Endothelial cell of umbilical vein (primary cell): Measurements from ENCODE around the gene ALOX15B. TPM values are rescaled to one million over a fixed set of nuclear protein-coding genes. Genes with fewer than 3 reads are reported as not detected.

ENCODE experiments used
- BruUV-seq: library from RNA; stranded (reverse); fragments of 400-500 nt; replicated peaks from 2 replicates; lab custom pipeline; 2021; lab: Mats Ljungman, UMichigan
- CTCF ChIA-PET: fragments of 300-600, 350-600 bp; sonication (Branson Sonifier 250); formaldehyde crosslinking; loops from one replicate; lab custom pipeline; 2021; ENCODE audit warnings: antibody characterized with exemption, inconsistent platforms; lab: Charles Lee
- POLR2A ChIA-PET: fragments of 300-600, 350-600 bp; sonication (Branson Sonifier 250); formaldehyde crosslinking; loops from one replicate; lab custom pipeline; 2021; ENCODE audit warnings: antibody characterized with exemption, inconsistent platforms; lab: Charles Lee
- DNase-seq: peaks from one replicate; pipeline ENCODE4 v3.0.0-alpha.2; 2011; ENCODE audit warnings: low read depth, low spot score
- FAIRE-seq: peaks from 2 replicates; lab custom pipeline; 2011; peaks lifted over from hg19 to GRCh38; lab: Jason Lieb, UNC
- H2AFZ ChIP-seq: 2 replicates; pipeline ENCODE4 v1.6.0; 2012; ENCODE audit warnings: low read depth, low read length, control low read depth, inconsistent platforms
- H3K27ac ChIP-seq: 2 replicates; pipeline ENCODE4 v1.5.1; 2011; ENCODE audit warnings: low read depth, mild to moderate bottlenecking, control low read depth, low read length, moderate library complexity; ENCODE audit not compliant: insufficient read depth
- H3K27me3 ChIP-seq, 2 experiments: 2 replicates each; pipeline versions ENCODE4 v1.6.0 to v1.6.1; 2011; ENCODE audit warnings: low read length in 2 of 2, mixed read lengths in 1 of 2; ENCODE audit not compliant: control insufficient read depth in 2 of 2, insufficient read depth in 2 of 2
- H3K36me3 ChIP-seq, 2 experiments: 2 replicates in 1 of 2; 3 replicates in 1 of 2; pipeline ENCODE4 v1.5.1; 2011; ENCODE audit warnings: low read length in 2 of 2, mild to moderate bottlenecking in 1 of 2, moderate library complexity in 1 of 2; ENCODE audit not compliant: control insufficient read depth in 2 of 2, insufficient read depth in 2 of 2; ENCODE audit errors: extremely low read depth in 1 of 2
- H3K4me1 ChIP-seq: 3 replicates; pipeline ENCODE4 v1.5.1; 2011; ENCODE audit warnings: mild to moderate bottlenecking, low read length; ENCODE audit not compliant: control insufficient read depth, insufficient read depth; ENCODE audit errors: extremely low read depth
- H3K4me2 ChIP-seq: 2 replicates; pipeline ENCODE4 v1.6.1; 2011; ENCODE audit warnings: low read length, control low read depth, mixed read lengths; ENCODE audit not compliant: insufficient read depth
- H3K4me3 ChIP-seq, 3 experiments: fragments of 200-600 bp in 1 of 3; sonication (generic), shearing (Covaris generic) in 1 of 3; replicated peaks in 1 of 3; 2 replicates each; pipeline ENCODE4 v1.5.1; 2011 to 2016; ENCODE audit warnings: control low read depth in 3 of 3, low read length in 3 of 3, mild to moderate bottlenecking in 2 of 3, inconsistent platforms in 1 of 3, low read depth in 1 of 3, moderate library complexity in 1 of 3; ENCODE audit not compliant: insufficient read depth in 1 of 3
- H3K79me2 ChIP-seq: 2 replicates; pipeline ENCODE4 v1.6.0; 2012; ENCODE audit warnings: low read length, inconsistent platforms; ENCODE audit not compliant: control insufficient read depth, insufficient read depth
- H3K9ac ChIP-seq: replicated peaks from 2 replicates; pipeline ENCODE3; 2011; ENCODE audit warnings: low read length, control low read depth; ENCODE audit not compliant: insufficient read depth; ENCODE audit errors: extremely low read depth
- H3K9me1 ChIP-seq: replicated peaks from 3 replicates; pipeline ENCODE4 v1.6.0; 2011; ENCODE audit warnings: mild to moderate bottlenecking, low read length; ENCODE audit not compliant: control insufficient read depth, insufficient read depth; ENCODE audit errors: extremely low read depth
- H3K9me3 ChIP-seq: replicated peaks from 2 replicates; pipeline ENCODE4 v1.5.1; 2012; ENCODE audit warnings: low read length, inconsistent platforms; ENCODE audit not compliant: control insufficient read depth, insufficient read depth
- H4K20me1 ChIP-seq: replicated peaks from 2 replicates; pipeline ENCODE3; 2011; ENCODE audit warnings: mild to moderate bottlenecking, low read length; ENCODE audit not compliant: control insufficient read depth, insufficient read depth; ENCODE audit errors: extremely low read depth
- EZH2 ChIP-seq: IDR thresholded peaks from 2 replicates; pipeline ENCODE4 v1.6.1; 2012; ENCODE audit warnings: borderline replicate concordance, low read depth, mild to moderate bottlenecking, moderate library complexity, low read length, inconsistent platforms; ENCODE audit not compliant: severe bottlenecking
- FOS ChIP-seq: IDR thresholded peaks from 2 replicates; pipeline ENCODE4 v1.6.1; 2011; ENCODE audit warnings: mild to moderate bottlenecking, low read length, moderate library complexity, borderline replicate concordance; ENCODE audit not compliant: insufficient read depth
- GATA2 ChIP-seq: IDR thresholded peaks from 2 replicates; pipeline ENCODE4 v1.7.0; 2011; ENCODE audit warnings: low read depth, mild to moderate bottlenecking, moderate library complexity, mixed read lengths, low read length; ENCODE audit not compliant: insufficient read length, insufficient read depth
- JUN ChIP-seq: IDR thresholded peaks from 2 replicates; pipeline ENCODE4 v1.6.1; 2011; ENCODE audit warnings: borderline replicate concordance, low read depth; ENCODE audit not compliant: insufficient read length, insufficient read depth
- MYC ChIP-seq: IDR thresholded peaks from one replicate; pipeline ENCODE4 v1.6.1; 2011; ENCODE audit warnings: mild to moderate bottlenecking, low read depth, low read length
- POLR2A ChIP-seq: IDR thresholded peaks from 2 replicates; pipeline ENCODE4 v1.6.1; 2012; ENCODE audit warnings: low read depth, mild to moderate bottlenecking, control low read depth, low read length
- POLR2AphosphoS5 ChIP-seq: IDR thresholded peaks from 2 replicates; pipeline ENCODE4 v1.6.1; 2012; ENCODE audit warnings: low read depth, mild to moderate bottlenecking, control low read depth, low read length, moderate library complexity; ENCODE audit not compliant: insufficient read depth
- dilution Hi-C: fragments of 300-500 bp; cut with MboI; formaldehyde crosslinking; loops from one replicate; pipeline ENCODE4 v1.15.0; 2019; ENCODE audit warnings: low sequenced_read_pairs; ENCODE audit not compliant: extremely low pct_ligation_motif_present
- intact Hi-C: fragments of 100-400 bp; cut with micrococcal nuclease; formaldehyde crosslinking; loops from one replicate; pipeline ENCODE4 v1.10.0; 2022
- polyA plus RNA-seq, 4 experiments: library from polyadenylated mRNA; depleted of rRNA in 3 of 4; stranded (reverse) in 3 of 4; unstranded in 1 of 4; fragments of >200 nt; gene quantifications; 2 replicates each; pipeline versions ENCODE4 v1.2.1 to v1.2.3, GENCODE V29; 2011 to 2012; ENCODE audit warnings: missing spikeins in 1 of 4
- total RNA-seq: library from RNA; stranded (reverse); gene quantifications from 2 replicates; pipeline ENCODE4 v1.2.3, GENCODE V29; 2021
- TF ChIP-seq, protein P1 (sequence below): IDR thresholded peaks from 2 replicates; pipeline ENCODE4 v1.6.1; 2011; ENCODE audit not compliant: insufficient read depth, insufficient read length
- TF ChIP-seq, protein P2 (sequence below), 2 donors: IDR thresholded peaks; 1 replicate in 1 of 2; 2 replicates in 1 of 2; pipeline ENCODE4 v1.5.1; 2011; ENCODE audit warnings: low read length in 2 of 2, mild to moderate bottlenecking in 2 of 2, moderate library complexity in 2 of 2, control low read depth in 1 of 2, inconsistent platforms in 1 of 2, low read depth in 1 of 2; ENCODE audit not compliant: insufficient read depth in 1 of 2; ENCODE audit errors: extremely low read depth in 1 of 2

Gene ALOX15B
- total and polyA plus RNA-seq, 2 donors (not counting 3 experiments of a cell fraction or from before 2014, with no cell fraction given), result not detected

GRCh38 chr17:8041979-8042378 is 3.1 kb downstream of the ALOX15B start:
- Histone ChIP-seq H3K4me2 (no peak overlapping the region), H3K4me3 (no peak overlapping the region), H3K9ac (no peak overlapping the region), H3K4me1 (no peaks in the 10 kb centered on the region), H2AFZ (no peak overlapping the region), H4K20me1 (no peaks in the 10 kb centered on the region), H3K27me3 (peaks cover 9 to 14% of the 10 kb centered on the region in 2 experiments), H3K9me3 (no peaks in the 10 kb centered on the region), H3K36me3 (no peaks in the 10 kb centered on the region), H3K27ac (no peak overlapping the region), H3K79me2 (no peaks in the 10 kb centered on the region), H3K9me1 (no peaks in the 10 kb centered on the region)
- POLR2A ChIA-PET, result no interaction called here
- CTCF ChIA-PET, result interaction anchor here (0.6 to 3.8 kb wide), 49 partner anchors 9 to 527 kb away, joined by 3 to 48 read pairs (median 5); partner anchors contain the start of genes CNTROB, DNAH2, GUCY2D and RNF227
- FAIRE-seq, result no peak
- dilution Hi-C loops, result no loop called here
- BruUV-seq, result no TSS peak
- no peak for DNase-seq
- TF ChIP-seq, protein P1, sequence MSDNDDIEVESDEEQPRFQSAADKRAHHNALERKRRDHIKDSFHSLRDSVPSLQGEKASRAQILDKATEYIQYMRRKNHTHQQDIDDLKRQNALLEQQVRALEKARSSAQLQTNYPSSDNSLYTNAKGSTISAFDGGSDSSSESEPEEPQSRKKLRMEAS, result no peak
- TF ChIP-seq FOS (no peak), MYC (no peak), JUN (no peak), EZH2 (no peak), GATA2 (no peak), POLR2AphosphoS5 (no peak), POLR2A (no peak)
- TF ChIP-seq, protein P2, sequence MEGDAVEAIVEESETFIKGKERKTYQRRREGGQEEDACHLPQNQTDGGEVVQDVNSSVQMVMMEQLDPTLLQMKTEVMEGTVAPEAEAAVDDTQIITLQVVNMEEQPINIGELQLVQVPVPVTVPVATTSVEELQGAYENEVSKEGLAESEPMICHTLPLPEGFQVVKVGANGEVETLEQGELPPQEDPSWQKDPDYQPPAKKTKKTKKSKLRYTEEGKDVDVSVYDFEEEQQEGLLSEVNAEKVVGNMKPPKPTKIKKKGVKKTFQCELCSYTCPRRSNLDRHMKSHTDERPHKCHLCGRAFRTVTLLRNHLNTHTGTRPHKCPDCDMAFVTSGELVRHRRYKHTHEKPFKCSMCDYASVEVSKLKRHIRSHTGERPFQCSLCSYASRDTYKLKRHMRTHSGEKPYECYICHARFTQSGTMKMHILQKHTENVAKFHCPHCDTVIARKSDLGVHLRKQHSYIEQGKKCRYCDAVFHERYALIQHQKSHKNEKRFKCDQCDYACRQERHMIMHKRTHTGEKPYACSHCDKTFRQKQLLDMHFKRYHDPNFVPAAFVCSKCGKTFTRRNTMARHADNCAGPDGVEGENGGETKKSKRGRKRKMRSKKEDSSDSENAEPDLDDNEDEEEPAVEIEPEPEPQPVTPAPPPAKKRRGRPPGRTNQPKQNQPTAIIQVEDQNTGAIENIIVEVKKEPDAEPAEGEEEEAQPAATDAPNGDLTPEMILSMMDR (IDR thresholded peaks at IDR 0.05; ENCODE audit: extremely low read depth in 1 of 2, insufficient read depth in 1 of 2, low read depth in 1 of 2, low read length in 2 of 2), result no peak
- intact Hi-C loops, result loop anchor here (1.0 kb wide), 2 partner anchors 129 to 299 kb away; no protein-coding TSS in a partner anchor
